Measurements from ENCODE around the gene IL17REL.

IL17REL gene

DNA sequence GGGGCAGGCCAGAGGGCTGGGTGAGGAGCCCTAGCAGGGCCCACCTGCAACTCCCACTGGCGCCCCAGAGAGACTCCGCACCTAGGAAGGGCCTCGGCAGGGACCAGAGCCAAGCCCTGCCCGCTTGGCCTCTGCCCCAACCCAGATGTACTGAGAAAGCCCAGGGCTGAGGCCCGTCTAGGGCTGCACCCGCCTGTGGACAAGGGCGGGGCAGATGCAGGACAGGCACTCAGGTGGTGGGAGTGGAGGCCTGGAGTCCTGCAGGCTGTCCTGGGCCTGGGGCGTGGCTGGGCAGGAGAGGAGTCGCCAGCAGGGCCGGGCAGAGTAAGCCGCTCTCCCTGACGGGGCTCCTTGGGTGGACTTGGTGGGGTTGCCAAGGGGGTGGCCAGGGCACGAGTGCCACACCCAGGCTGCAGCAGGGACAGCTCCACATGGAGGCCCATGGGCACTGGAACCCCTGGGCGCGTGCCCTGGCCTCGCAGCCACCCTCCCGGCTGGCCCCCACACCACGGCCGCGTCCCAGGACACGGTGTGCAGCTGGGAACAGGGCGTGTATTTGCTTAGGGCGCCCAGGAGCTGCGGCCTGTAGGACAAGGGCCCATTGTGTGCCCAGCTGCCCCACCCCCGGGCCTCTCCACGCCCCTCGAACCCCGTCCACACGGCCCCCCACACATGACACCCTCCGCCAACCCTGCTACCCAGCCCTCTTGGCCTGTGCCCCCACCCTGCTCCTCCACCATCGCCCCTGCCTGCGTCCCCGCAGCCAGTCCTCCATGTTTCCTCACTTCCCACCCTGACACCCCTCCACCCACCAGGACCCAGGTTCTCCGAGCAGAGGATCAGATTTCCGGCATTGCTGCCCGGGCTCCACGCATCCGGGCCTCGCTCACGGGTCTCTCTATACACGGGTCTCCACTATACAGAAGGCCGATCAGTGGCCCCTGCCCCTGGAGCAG lies 63.3 kb downstream of the IL17REL start:
- no peak for TF ChIP-seq TAF1 (IDR thresholded peaks at IDR 0.05; ENCODE audit: borderline replicate concordance, insufficient read depth, low read length)
- no peak for TF ChIP-seq SIN3A (IDR thresholded peaks at IDR 0.05; ENCODE audit: borderline replicate concordance, insufficient read depth, low read length)
- TF ChIP-seq FOXP2 (optimal IDR thresholded peaks at IDR 0.05; ENCODE audit: borderline replicate concordance, extremely low read depth, extremely low read length, insufficient read depth): no peak
- TF ChIP-seq, protein P1, sequence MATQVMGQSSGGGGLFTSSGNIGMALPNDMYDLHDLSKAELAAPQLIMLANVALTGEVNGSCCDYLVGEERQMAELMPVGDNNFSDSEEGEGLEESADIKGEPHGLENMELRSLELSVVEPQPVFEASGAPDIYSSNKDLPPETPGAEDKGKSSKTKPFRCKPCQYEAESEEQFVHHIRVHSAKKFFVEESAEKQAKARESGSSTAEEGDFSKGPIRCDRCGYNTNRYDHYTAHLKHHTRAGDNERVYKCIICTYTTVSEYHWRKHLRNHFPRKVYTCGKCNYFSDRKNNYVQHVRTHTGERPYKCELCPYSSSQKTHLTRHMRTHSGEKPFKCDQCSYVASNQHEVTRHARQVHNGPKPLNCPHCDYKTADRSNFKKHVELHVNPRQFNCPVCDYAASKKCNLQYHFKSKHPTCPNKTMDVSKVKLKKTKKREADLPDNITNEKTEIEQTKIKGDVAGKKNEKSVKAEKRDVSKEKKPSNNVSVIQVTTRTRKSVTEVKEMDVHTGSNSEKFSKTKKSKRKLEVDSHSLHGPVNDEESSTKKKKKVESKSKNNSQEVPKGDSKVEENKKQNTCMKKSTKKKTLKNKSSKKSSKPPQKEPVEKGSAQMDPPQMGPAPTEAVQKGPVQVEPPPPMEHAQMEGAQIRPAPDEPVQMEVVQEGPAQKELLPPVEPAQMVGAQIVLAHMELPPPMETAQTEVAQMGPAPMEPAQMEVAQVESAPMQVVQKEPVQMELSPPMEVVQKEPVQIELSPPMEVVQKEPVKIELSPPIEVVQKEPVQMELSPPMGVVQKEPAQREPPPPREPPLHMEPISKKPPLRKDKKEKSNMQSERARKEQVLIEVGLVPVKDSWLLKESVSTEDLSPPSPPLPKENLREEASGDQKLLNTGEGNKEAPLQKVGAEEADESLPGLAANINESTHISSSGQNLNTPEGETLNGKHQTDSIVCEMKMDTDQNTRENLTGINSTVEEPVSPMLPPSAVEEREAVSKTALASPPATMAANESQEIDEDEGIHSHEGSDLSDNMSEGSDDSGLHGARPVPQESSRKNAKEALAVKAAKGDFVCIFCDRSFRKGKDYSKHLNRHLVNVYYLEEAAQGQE (IDR thresholded peaks at IDR 0.05; ENCODE audit: insufficient read depth in 1 of 2, low read depth in 2 of 2, low read length in 2 of 2): no peak
- TF ChIP-seq POLR2AphosphoS5 (IDR thresholded peaks at IDR 0.05; ENCODE audit: low read depth, low read length): no peak

DNA sequence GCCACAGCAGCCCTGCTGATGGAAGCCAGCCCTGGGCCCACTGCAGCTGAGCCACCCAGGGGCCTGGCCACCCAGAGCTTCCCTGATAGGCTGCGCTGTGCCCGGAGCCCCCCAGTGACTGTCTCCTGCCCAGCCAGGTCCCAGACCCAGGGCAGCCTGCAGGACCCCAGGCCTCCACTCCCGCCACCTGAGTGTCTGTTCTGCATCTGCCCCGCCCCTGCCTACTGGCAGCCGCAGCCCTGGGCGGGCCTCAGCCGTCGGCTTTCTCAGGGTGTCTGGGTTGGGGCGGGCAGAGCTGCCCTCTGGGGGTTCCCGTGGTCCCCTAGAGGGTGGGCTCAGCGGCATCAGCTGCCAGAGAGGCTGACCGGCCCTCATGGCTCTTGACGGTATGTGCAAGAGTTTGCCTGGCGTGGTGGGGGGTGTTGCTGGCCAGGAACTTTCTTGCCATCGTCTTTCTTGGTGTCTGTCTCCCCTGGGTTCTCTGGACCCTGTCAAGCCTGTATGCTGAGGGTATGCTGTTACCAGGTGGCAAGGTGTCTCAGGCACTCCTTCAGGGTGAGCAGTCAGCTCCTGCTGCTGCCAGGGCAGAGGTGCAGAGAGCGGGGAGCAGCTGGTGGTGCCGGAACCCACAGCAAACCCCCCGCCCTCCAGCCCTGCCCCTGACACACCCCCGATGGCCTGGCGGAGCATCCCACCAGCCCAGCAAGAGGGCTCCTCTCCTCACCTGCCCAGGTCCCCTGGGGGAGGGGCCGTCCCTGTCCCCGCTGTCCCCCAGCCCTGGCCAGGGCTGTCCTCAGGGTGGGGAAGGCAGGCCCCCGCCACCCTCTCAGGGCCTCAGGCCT lies 64.2 kb downstream of the IL17REL start:
- TF ChIP-seq TAF1 (IDR thresholded peaks at IDR 0.05; ENCODE audit: borderline replicate concordance, insufficient read depth, low read length): no peak
- TF ChIP-seq, protein P1 (IDR thresholded peaks at IDR 0.05; ENCODE audit: insufficient read depth in 1 of 2, low read depth in 2 of 2, low read length in 2 of 2): no peak
- no peak for TF ChIP-seq SIN3A (IDR thresholded peaks at IDR 0.05; ENCODE audit: borderline replicate concordance, insufficient read depth, low read length)
- TF ChIP-seq POLR2AphosphoS5 (IDR thresholded peaks at IDR 0.05; ENCODE audit: low read depth, low read length): no peak
- no peak for TF ChIP-seq FOXP2 (optimal IDR thresholded peaks at IDR 0.05; ENCODE audit: borderline replicate concordance, extremely low read depth, extremely low read length, insufficient read depth)

DNA sequence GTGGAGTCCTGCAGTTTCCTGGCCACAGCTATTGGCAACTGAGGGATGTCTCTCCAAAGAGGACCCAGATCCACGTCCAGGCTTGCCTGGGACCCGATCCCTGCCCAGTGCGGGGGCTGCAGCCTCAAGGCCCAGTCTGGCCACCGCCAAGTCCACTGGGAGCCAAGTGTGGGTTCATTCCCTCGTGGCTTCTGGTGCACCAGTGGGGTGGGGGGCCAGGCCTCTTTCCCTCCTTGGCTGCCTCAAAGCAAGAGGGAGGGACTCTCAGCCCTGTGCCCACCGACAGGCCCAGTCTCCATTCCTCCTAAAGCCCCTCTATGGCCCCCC lies 65.3 kb downstream of the IL17REL start:
- TF ChIP-seq, protein P1 (IDR thresholded peaks at IDR 0.05; ENCODE audit: insufficient read depth in 1 of 2, low read depth in 2 of 2, low read length in 2 of 2): no peak
- TF ChIP-seq SIN3A (IDR thresholded peaks at IDR 0.05; ENCODE audit: borderline replicate concordance, insufficient read depth, low read length) (no peak), FOXP2 (optimal IDR thresholded peaks at IDR 0.05; ENCODE audit: borderline replicate concordance, extremely low read depth, extremely low read length, insufficient read depth) (no peak), TAF1 (IDR thresholded peaks at IDR 0.05; ENCODE audit: borderline replicate concordance, insufficient read depth, low read length) (no peak), POLR2AphosphoS5 (IDR thresholded peaks at IDR 0.05; ENCODE audit: low read depth, low read length) (no peak)

DNA sequence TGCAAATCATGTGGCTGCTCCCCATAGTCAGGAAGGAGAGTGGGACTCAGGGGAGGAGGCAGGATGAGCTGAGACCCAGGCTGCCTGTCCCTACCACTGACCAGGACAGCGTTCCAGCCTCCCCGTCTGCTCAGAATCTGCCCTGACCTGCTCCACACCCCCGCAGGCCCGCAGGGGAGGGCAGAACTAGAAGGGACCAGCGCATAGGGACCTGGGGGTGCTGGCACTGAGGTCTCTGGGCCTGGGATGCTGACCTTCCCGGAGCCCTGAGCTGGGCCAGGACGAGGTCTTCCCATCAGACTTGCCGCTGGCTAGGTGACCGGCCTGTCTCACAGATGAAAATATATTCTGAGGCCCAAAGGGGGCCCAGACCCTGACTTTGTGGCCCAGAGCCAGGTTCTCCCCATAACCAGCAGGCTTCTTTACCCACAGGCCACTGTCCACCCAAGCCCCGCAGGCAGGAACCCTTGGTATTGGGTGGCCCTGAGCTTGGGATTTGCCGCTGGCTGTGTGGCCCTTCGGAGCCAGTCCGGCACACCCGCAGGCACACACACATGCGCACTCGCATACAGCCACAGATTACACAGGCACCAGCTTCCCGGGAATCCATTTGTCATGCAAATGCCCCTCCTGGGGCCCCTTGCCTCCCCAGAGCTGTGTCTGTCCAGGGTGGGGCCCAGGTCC lies 65.8 kb downstream of the IL17REL start:
- no peak for TF ChIP-seq SIN3A (IDR thresholded peaks at IDR 0.05; ENCODE audit: borderline replicate concordance, insufficient read depth, low read length)
- no peak for TF ChIP-seq TAF1 (IDR thresholded peaks at IDR 0.05; ENCODE audit: borderline replicate concordance, insufficient read depth, low read length)
- no peak for TF ChIP-seq POLR2AphosphoS5 (IDR thresholded peaks at IDR 0.05; ENCODE audit: low read depth, low read length)
- TF ChIP-seq FOXP2 (optimal IDR thresholded peaks at IDR 0.05; ENCODE audit: borderline replicate concordance, extremely low read depth, extremely low read length, insufficient read depth): no peak
- TF ChIP-seq, protein P1 (IDR thresholded peaks at IDR 0.05; ENCODE audit: insufficient read depth in 1 of 2, low read depth in 2 of 2, low read length in 2 of 2): no peak

Data from PFSK-1 (cell line).